Measurements from ENCODE around the gene GSC.
"Not testable (repeated sequence)": the region's sequence is repeated elsewhere in the genome, so short reads cannot be mapped to it uniquely, and the experiment has no call there.

Gene GSC

DNA sequence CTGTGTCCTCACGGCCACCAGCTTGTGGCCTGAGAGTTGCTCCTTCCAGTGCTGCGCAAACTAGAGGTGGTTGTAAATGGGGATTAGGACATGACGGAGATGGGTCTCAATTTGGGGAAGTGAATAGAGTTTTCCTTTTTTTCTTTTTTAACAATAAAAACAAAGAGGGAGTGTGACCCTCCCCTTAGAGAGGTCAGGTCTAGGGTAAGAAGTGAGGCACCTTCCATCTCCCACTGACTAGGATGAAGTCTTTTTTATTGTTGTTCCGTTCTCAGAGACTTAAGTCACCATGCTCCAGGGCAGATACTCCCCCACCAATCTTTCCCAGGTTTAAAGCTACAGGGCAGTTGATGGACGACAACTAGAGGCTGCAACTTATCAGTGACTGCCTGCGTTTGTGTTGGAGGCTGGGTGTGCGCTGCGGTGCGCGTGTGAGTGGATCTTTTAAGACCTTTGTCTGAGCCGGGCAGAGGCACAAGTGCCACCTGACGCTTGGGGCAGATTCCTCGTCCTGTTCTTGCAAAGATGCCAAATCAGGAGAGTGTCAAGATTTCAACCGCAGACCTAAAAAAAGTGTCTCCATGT, 2.1 kb upstream of the GSC start:
- no peak for DNase-seq (ENCODE audit: low spot score)

DNA sequence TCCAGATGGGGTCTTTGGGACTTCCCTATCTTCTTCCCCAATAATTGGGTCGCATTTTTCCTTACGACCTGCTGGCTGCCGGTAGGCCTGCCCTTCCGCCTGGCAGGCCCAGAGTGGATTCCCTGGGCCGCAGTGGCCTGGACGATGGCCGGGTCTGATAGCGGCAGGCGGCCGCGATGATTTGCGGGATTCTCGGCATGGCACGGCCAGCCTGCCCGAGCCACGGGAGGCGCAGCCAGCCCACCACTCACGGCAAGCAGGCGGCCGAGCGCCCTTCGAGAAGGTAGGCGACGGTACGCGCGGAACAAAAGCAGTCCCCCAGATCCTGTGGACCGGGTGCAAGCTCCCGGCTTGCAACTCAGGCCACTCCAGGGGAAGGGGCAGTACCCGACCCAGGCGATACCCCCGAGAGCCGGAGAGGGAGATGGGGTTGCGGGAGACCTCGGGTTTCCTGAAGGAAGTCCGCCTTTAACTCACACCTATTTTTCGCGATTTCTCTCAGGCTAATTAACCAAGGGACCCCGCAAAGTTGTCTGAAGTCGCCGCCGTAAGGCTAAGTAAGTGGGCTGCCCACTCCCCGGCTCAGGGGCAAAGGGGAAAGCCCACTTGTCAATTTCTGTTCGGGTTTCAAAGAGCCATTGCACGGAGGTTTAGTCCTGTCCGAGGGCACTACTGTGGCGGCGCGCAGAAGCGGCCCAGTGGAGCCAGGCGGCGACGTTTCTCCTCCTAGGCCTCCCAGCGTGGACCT, 1.4 kb upstream of the GSC start:
- DNase-seq (ENCODE audit: low spot score): no peak

DNA sequence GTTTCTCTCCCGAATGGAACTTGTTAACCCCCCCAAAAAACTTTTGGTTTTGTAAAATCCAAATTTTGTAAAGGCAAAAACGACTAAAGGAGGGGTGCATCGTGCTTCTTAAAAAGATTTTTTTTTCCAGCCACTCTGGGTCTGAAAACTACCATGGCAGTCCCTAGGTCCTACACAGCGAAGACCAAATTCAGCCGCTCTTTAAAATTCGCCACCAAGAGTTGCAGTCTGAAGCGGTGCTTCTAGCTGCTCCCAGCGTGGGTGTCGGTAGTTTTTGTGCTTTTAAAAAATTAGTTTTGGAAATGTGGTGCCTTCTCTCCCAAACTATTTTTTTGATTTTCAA, 873 bp upstream of the GSC start:
- DNase-seq (ENCODE audit: low spot score): no peak

DNA sequence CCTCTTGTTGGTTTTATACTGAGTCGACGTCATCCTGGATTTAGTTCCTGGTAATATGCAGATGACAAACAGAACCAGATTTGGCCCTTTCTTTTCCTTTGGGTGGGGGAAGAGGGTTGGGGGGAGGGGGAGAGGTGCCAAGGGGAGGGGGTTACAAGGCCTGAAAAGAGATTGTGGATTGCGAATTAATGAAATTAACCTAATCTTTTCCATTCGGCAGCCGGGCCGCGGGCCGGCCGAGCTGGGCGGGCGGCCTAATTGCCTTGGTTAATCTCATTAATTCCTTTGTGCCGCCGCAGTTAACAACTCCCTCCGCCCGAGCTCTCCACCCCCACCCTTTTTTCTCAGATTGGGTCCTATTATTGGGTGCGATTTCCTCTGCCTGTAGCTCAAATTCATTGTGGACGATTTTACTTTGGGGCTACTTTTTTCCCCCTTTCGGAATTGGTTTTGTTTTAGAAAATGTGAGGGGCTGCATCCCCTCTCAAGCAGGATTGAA, 387 bp upstream of the GSC start:
- no peak for DNase-seq (ENCODE audit: low spot score)

DNA sequence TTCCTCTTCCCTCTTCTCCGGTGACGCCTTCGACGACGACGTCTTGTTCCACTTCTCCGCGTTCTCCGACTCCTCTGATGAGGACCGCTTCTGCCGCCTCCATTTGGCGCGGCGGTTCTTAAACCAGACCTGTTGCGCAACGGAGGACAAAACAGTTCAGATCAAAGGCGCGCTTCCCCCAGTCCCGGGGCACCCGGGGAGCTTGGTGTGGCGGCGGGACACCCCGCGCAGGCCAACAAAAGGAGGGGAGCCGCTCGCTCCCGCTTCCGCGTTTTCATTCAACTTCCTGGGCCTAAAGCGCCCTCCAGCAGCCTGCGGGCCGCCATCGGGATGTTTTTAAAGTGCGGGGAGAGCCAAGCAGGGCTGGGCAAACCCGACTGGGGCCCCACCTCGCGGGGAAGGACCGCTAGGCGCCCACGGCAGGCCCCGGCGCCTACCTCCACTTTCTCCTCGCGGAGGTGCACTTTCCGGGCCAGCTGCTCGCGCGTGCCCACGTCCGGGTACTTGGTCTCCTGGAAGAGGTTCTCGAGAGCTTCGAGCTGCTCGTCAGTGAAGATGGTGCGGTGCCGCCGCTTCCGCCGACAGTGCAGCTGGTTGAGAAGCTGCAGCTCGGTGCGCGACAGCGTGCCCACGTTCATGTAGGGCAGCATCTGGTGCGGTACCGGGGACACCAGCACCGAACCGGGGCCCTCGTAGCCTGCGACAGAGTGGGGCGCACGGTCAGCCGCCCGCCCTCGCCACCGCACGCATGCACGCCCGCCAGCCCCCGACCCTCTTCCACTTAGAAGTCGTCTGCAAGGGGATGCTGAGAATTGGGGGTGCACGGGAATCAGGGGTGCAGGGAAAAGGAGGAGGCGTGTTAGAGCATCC, 1.2 kb downstream of the GSC start:
- DNase-seq (ENCODE audit: low spot score): no peak

DNA sequence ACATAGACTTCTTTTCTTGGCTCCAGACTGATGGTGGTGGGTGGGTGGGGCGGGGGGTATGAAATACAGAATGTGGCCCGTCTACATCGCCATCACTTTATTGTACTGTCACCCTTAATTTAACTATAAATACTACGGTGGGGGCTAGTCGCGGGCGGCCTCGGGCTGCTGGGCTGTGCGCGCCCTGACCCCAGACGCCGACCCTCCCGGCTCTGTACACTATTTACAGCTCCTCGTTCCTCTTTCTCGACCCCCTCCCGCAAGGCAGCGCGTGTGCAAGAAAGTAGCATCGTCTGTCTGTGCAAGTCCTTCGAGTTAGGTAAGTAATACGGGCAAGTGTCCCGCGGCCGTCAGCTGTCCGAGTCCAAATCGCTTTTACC, 1.8 kb downstream of the GSC start:
- no peak for DNase-seq (ENCODE audit: low spot score)

DNA sequence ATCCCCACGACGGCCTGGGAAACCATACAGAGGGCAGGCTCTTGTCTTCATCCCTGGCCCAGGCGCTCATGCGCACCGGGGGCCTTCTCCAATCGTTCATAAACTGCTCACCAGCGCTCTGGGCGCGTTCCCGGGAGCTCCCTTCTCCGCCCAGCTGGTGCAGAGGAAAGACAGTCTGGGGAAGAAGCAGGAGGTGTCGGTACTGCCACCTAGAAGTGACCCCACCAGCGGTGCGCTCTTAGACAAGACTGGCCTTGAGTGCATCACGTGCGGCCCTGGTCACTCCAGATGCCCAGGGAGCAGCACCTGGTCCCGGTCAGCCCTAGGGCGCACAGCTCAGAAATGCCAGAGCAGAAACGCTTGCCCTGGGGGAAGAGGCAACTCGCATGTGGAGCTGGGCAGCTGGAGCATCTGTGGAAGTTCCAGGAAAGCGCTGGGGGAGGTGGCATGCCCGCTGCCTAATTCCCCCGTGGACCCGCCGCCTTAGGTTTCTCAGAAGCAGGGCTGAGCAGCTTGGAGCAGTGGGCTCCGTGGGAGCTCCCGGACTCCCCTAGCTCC, 2.5 kb downstream of the GSC start:
- DNase-seq (ENCODE audit: low spot score): no peak

DNA sequence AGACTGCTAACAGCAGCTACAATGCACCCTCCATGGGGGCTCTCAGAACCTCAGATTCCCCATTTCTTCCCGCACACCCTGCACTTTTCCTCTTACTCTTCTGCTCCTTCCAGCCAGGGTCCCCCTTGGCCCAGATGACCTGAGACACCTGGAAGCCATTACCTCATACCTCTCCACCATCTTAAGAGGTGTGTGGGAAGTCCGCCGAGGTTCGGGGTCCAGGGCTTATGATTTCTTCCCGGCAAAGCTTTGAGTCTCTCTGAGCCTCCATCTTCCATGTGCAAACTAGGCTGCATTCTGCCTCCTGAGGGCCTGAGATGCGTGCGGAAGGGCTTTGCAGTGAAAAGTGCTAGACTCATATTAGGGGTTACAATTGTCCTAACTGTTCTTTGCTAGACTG, 5.3 kb downstream of the GSC start:
- no peak for DNase-seq (ENCODE audit: low spot score)

DNA sequence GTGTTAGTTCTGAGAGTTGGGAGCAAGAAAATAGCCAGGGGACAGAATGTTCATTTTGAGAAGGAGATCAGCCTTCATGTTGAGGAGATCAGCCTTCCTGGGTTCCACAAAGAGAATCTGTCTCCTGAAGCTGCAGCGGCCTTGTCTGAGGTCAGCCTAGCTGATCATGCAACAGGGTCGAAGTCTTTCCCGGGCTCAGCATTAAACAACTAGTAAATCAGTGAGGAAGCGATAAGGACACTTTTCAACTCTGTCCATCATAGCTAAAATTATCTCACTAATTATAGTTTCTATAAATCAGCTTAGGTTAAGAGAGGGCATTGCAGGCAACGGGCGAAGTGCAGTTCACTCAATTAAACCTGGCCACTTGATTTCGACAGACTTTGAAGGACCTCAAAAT, 7.5 kb downstream of the GSC start:
- no peak for DNase-seq (ENCODE audit: low spot score)

DNA sequence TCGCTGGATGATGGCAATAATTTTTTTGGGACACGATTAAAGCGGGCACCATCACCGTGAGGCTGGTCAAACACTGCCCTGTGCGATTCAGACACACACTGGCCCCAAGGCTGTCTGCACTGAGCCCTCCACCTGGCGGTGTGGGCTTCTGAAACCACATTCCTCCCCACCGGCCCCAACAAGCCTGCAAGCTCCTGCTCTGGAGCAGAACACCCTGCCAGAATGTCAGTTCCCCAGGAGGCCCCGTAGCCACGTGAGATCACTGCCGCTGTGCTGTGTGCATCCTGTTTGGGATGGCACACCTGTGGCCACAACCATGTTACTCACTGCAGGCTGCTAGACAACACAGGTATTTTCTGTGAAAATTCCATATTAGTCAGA, 7.9 kb downstream of the GSC start:
- DNase-seq (ENCODE audit: low spot score): no peak

DNA sequence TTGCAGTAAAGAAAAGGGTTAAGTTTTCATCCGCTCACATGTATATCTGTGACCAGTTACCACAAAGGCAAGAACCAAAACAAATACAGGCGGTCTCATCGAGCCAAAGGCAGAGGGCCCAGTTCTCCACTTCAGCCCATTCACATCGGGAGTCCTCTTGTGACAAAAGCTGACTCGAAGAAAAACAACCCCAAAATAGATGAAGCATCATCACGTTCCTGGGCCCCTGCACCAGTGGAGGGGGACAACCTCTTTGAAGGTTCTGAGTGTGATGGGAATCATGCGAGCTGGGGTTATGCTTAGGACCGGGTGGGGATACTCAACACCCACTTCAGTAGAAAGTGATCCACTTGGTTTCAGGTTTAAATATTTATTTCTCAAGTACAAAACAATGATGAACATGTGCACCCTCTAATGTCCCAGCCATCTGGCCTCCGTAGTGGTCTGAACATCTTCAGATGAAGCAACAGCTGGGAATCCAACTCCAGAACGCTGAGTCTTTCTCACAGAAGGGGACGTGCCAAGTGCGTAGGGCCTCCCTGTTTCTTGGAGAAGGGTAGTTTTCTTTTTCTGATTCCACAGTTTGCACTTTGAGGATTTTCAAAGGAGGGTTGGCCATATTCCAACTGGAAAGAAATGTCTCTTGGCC, 8.4 kb downstream of the GSC start:
- peak; percentile 70 for DNase-seq (ENCODE audit: low spot score)

DNA sequence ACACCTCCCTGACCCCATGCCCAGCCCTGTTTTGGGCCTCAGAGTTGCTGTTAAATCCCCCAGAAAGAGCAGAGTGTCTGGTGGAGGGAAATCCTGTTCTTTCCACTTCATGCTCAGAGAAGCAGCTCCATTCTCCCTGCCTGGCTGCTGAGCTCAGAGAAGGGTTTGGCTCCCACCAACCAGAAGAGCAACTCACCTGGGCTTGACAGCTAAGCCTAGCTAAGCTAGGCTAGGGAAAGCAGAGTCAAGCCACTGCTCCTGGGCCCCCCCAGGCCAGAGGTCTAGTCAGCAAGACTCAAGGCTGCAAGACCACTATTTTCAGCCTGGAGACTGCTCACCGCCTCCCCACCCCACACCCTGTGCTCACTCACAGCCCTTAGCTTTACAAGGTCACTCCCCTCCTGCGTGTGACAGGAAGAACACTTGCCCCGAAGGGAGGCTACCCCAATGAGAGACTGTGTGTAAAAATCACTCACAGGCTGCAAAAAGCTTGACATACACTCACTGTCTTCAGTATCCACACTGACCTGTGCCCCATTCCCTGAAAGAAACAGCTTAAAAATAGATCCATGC, 13.5 kb downstream of the GSC start:
- DNase-seq (ENCODE audit: low spot score): no peak

DNA sequence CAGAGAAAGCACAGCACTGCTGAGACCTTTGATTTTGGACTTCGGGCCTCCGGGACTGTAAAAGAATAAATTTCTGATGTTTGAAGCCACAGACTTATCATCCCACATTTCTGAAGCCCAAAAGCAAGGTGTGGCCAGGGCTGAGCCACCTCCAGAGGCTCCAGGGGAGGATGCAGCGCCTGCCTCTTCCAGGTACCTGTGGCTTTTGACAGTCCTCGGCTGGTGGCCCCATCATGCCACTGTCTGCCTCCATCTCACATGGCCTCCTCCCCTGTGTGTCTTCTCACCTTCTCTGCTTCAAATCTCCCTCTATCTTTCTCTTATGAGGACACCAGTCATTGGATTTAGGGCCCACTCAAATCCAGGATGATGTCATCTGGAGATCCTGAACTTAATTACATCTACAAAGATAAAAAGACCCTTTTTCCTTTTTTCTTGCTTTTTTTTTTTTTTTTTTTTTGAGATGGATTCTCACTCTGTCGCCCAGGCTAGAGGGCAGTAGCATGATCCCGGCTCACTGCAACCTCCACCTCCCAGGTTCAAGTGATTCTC, 15.4 kb downstream of the GSC start:
- peak; percentile 34 for DNase-seq (ENCODE audit: low spot score)

DNA sequence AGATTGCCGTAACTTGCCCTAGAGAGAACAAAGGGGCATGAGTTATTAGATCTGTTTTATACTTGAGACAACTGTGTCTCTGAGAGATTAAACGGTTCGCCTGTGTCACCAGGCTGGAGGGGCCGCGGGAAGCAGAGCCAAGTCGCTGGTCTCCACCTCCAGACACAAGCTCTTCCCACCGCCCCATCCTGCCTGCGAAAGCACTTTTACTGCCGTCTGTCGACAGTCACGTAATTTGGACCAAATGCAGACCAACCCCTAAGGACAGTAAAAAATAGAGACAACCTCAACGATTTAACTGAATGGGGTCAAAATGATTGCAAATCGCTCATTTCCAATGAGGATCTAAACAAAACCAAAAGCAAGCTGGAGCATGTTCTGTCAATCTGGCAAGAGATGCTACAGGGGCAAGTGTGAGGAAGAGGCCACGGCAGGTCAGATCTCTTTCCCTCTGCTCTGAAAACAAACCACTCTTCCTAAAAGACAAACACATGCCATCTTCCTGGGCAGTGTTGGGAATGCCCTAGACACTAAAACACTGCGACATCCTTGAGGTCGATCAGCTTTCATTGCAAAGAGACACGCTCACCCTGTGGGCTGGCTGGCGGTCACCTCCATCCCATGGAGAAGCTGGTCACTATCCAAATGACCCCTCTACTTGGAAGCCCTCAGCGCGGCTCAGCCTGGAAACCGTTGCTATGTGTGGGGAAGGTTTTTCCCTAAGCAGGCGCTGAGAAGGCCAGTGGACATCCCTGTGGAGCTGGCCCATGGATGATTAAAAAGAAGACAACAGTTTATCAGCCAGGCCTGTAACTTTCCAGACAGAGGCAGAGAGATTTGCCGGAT, 17.1 kb downstream of the GSC start:
- DNase-seq (ENCODE audit: low spot score): peak; percentile 62

DNA sequence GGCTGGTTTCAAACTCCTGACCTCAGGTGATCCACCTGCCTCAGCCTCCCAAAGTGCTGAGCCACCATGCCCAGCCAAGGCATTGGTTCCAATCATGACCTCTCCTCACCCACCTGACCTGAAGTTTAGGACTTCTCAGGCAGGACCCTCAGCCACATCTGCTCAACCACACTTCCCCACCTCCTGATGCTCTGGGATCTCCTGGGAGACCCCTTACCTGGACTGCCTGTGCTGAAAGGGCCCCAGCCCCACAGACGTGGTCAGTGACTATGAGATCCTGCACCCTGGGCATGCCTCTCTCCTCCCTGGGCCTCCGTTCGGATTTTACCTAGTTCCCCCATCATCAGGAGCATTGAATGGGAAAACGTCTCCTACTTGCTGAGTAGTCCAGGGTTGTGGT, 18.0 kb downstream of the GSC start:
- DNase-seq (ENCODE audit: low spot score): no peak

DNA sequence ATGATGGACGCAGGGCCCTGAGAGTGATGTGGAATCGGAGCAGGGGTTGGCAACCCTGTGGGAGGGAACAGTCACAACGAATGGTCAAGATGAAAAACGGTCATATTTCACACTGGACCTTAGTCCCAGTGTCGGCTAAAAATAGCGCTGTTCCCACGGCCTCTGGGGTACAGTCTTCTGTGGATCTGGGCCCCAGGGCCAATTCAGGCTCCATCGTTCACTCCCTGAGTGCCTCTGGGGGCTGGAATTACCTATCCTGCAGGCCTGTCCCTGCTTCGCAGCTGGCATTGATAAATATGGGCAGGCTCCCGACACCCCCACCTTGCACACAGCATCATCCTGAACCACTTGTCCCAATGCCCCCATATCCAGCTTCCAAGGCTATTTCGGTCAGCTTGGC, 18.6 kb downstream of the GSC start:
- DNase-seq (ENCODE audit: low spot score): no peak

DNA sequence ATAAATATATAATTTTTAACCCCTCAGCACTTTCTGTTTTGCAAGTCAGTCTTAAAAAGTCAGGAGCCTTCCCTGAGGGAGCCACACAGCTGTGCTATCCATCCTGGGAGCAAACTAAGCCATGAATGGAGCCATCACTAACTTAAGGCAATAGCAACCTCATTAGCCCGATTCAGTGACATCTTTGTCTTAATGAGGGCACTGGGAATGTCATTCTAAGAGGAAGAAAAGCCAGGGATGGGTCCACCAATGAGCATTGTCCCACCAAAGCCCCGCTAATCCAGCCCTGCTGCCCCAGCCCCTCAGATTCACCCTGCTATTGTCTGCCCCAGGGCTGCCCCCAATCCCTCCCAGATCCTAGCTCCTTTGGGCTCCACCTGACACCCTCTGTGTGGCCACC, 19.5 kb downstream of the GSC start:
- no peak for DNase-seq (ENCODE audit: low spot score)

DNA sequence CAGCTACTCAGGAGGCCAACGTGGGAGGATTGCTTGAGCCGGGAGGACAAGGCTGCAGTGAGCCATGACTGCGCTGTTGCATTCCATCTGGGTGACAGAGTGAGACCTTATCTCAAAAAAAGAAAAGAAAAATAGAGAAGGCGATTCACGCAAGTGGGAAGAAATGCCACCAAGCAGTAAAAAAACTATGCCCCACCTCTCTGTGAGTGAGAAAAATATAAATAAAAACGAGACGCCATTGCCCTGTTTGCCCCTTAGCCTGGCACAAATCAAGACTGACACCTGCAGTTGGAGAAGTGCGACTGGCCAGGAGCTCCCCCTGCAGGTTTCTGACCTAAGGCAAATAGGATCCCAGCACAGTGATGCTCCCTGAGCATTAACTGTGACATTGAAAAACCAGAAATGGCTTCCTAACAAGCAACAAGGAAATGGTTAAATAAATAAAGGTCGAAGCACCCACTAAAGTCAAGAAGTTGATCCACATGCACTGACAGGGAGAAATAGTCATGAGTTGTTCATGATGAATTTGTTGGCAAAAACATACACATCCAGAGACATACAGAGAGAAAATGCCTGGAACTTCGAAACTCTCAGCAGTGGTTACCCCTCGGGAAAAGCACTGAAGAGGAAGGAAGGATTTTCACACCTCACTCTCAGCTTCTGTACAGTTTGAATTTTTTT, 21.1 kb downstream of the GSC start:
- no peak for DNase-seq (ENCODE audit: low spot score)

DNA sequence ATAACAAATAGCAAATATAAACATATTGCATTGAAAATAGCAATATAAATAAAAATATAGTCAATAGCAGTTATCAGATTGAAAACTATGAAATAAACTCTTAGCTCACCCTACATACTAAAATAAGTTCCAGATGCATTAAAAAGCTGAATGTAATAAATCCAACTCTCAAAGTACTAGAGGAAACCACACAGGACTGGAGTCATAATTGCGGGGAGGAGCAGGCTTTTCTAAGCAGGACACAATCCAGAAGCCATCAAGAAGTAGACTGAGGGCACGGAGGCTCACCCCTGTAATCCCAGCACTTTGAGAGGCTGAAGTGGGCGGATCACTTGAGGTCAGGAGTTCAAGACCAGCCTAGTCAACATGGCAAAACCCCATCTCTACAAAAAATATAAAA, 22.2 kb downstream of the GSC start:
- DNase-seq (ENCODE audit: low spot score): no peak

DNA sequence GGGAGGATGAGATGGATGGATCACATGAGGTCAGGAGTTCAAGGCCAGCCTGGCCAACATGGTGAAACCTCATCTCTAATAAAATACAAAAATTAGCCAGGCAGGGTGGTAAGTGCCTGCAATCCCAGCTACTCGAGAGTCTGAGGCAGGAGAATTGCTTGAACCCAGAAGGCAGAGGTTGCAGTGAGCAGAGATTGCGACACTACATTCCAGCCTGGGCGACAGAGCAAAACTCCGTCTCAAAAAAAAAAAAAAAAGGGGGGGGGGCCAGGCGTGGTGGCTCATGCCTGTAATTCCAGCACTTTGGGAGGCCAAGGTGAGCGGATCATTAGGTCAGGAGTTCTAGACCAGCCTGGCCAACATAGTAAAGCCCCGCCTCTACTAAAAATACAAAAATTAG, 22.8 kb downstream of the GSC start:
- DNase-seq (ENCODE audit: low spot score): not testable (repeated sequence)
